Endothelial cell of umbilical vein (primary cell): Measurements from ENCODE around the gene PRKG1. TPM values are rescaled to one million over a fixed set of nuclear protein-coding genes. Genes with fewer than 3 reads are reported as not detected.

Experiments
- BruUV-seq: library from RNA; stranded (reverse); fragments of 400-500 nt; replicated peaks from 2 replicates; lab custom pipeline; 2021; lab: Mats Ljungman, UMichigan
- CTCF ChIA-PET: fragments of 300-600, 350-600 bp; sonication (Branson Sonifier 250); formaldehyde crosslinking; loops from one replicate; lab custom pipeline; 2021; ENCODE audit warnings: antibody characterized with exemption, inconsistent platforms; lab: Charles Lee
- POLR2A ChIA-PET: fragments of 300-600, 350-600 bp; sonication (Branson Sonifier 250); formaldehyde crosslinking; loops from one replicate; lab custom pipeline; 2021; ENCODE audit warnings: antibody characterized with exemption, inconsistent platforms; lab: Charles Lee
- DNase-seq: peaks from one replicate; pipeline ENCODE4 v3.0.0-alpha.2; 2011; ENCODE audit warnings: low read depth, low spot score
- FAIRE-seq: peaks from 2 replicates; lab custom pipeline; 2011; peaks lifted over from hg19 to GRCh38; lab: Jason Lieb, UNC
- H2AFZ ChIP-seq: 2 replicates; pipeline ENCODE4 v1.6.0; 2012; ENCODE audit warnings: low read depth, low read length, control low read depth, inconsistent platforms
- H3K27ac ChIP-seq: 2 replicates; pipeline ENCODE4 v1.5.1; 2011; ENCODE audit warnings: low read depth, mild to moderate bottlenecking, control low read depth, low read length, moderate library complexity; ENCODE audit not compliant: insufficient read depth
- H3K27me3 ChIP-seq, 2 experiments: 2 replicates each; pipeline versions ENCODE4 v1.6.0 to v1.6.1; 2011; ENCODE audit warnings: low read length in 2 of 2, mixed read lengths in 1 of 2; ENCODE audit not compliant: control insufficient read depth in 2 of 2, insufficient read depth in 2 of 2
- H3K36me3 ChIP-seq, 2 experiments: 2 replicates in 1 of 2; 3 replicates in 1 of 2; pipeline ENCODE4 v1.5.1; 2011; ENCODE audit warnings: low read length in 2 of 2, mild to moderate bottlenecking in 1 of 2, moderate library complexity in 1 of 2; ENCODE audit not compliant: control insufficient read depth in 2 of 2, insufficient read depth in 2 of 2; ENCODE audit errors: extremely low read depth in 1 of 2
- H3K4me1 ChIP-seq: 3 replicates; pipeline ENCODE4 v1.5.1; 2011; ENCODE audit warnings: mild to moderate bottlenecking, low read length; ENCODE audit not compliant: control insufficient read depth, insufficient read depth; ENCODE audit errors: extremely low read depth
- H3K4me2 ChIP-seq: 2 replicates; pipeline ENCODE4 v1.6.1; 2011; ENCODE audit warnings: low read length, control low read depth, mixed read lengths; ENCODE audit not compliant: insufficient read depth
- H3K4me3 ChIP-seq, 3 experiments: fragments of 200-600 bp in 1 of 3; sonication (generic), shearing (Covaris generic) in 1 of 3; replicated peaks in 1 of 3; 2 replicates each; pipeline ENCODE4 v1.5.1; 2011 to 2016; ENCODE audit warnings: control low read depth in 3 of 3, low read length in 3 of 3, mild to moderate bottlenecking in 2 of 3, inconsistent platforms in 1 of 3, low read depth in 1 of 3, moderate library complexity in 1 of 3; ENCODE audit not compliant: insufficient read depth in 1 of 3
- H3K79me2 ChIP-seq: 2 replicates; pipeline ENCODE4 v1.6.0; 2012; ENCODE audit warnings: low read length, inconsistent platforms; ENCODE audit not compliant: control insufficient read depth, insufficient read depth
- H3K9ac ChIP-seq: replicated peaks from 2 replicates; pipeline ENCODE3; 2011; ENCODE audit warnings: low read length, control low read depth; ENCODE audit not compliant: insufficient read depth; ENCODE audit errors: extremely low read depth
- H3K9me1 ChIP-seq: replicated peaks from 3 replicates; pipeline ENCODE4 v1.6.0; 2011; ENCODE audit warnings: mild to moderate bottlenecking, low read length; ENCODE audit not compliant: control insufficient read depth, insufficient read depth; ENCODE audit errors: extremely low read depth
- H3K9me3 ChIP-seq: replicated peaks from 2 replicates; pipeline ENCODE4 v1.5.1; 2012; ENCODE audit warnings: low read length, inconsistent platforms; ENCODE audit not compliant: control insufficient read depth, insufficient read depth
- H4K20me1 ChIP-seq: replicated peaks from 2 replicates; pipeline ENCODE3; 2011; ENCODE audit warnings: mild to moderate bottlenecking, low read length; ENCODE audit not compliant: control insufficient read depth, insufficient read depth; ENCODE audit errors: extremely low read depth
- EZH2 ChIP-seq: IDR thresholded peaks from 2 replicates; pipeline ENCODE4 v1.6.1; 2012; ENCODE audit warnings: borderline replicate concordance, low read depth, mild to moderate bottlenecking, moderate library complexity, low read length, inconsistent platforms; ENCODE audit not compliant: severe bottlenecking
- FOS ChIP-seq: IDR thresholded peaks from 2 replicates; pipeline ENCODE4 v1.6.1; 2011; ENCODE audit warnings: mild to moderate bottlenecking, low read length, moderate library complexity, borderline replicate concordance; ENCODE audit not compliant: insufficient read depth
- GATA2 ChIP-seq: IDR thresholded peaks from 2 replicates; pipeline ENCODE4 v1.7.0; 2011; ENCODE audit warnings: low read depth, mild to moderate bottlenecking, moderate library complexity, mixed read lengths, low read length; ENCODE audit not compliant: insufficient read length, insufficient read depth
- JUN ChIP-seq: IDR thresholded peaks from 2 replicates; pipeline ENCODE4 v1.6.1; 2011; ENCODE audit warnings: borderline replicate concordance, low read depth; ENCODE audit not compliant: insufficient read length, insufficient read depth
- MYC ChIP-seq: IDR thresholded peaks from one replicate; pipeline ENCODE4 v1.6.1; 2011; ENCODE audit warnings: mild to moderate bottlenecking, low read depth, low read length
- POLR2A ChIP-seq: IDR thresholded peaks from 2 replicates; pipeline ENCODE4 v1.6.1; 2012; ENCODE audit warnings: low read depth, mild to moderate bottlenecking, control low read depth, low read length
- POLR2AphosphoS5 ChIP-seq: IDR thresholded peaks from 2 replicates; pipeline ENCODE4 v1.6.1; 2012; ENCODE audit warnings: low read depth, mild to moderate bottlenecking, control low read depth, low read length, moderate library complexity; ENCODE audit not compliant: insufficient read depth
- dilution Hi-C: fragments of 300-500 bp; cut with MboI; formaldehyde crosslinking; loops from one replicate; pipeline ENCODE4 v1.15.0; 2019; ENCODE audit warnings: low sequenced_read_pairs; ENCODE audit not compliant: extremely low pct_ligation_motif_present
- intact Hi-C: fragments of 100-400 bp; cut with micrococcal nuclease; formaldehyde crosslinking; loops from one replicate; pipeline ENCODE4 v1.10.0; 2022
- polyA plus RNA-seq, 4 experiments: library from polyadenylated mRNA; depleted of rRNA in 3 of 4; stranded (reverse) in 3 of 4; unstranded in 1 of 4; fragments of >200 nt; gene quantifications; 2 replicates each; pipeline versions ENCODE4 v1.2.1 to v1.2.3, GENCODE V29; 2011 to 2012; ENCODE audit warnings: missing spikeins in 1 of 4
- total RNA-seq: library from RNA; stranded (reverse); gene quantifications from 2 replicates; pipeline ENCODE4 v1.2.3, GENCODE V29; 2021
- TF ChIP-seq, protein P1 (sequence below), 2 donors: IDR thresholded peaks; 1 replicate in 1 of 2; 2 replicates in 1 of 2; pipeline ENCODE4 v1.5.1; 2011; ENCODE audit warnings: low read length in 2 of 2, mild to moderate bottlenecking in 2 of 2, moderate library complexity in 2 of 2, control low read depth in 1 of 2, inconsistent platforms in 1 of 2, low read depth in 1 of 2; ENCODE audit not compliant: insufficient read depth in 1 of 2; ENCODE audit errors: extremely low read depth in 1 of 2
- TF ChIP-seq, protein P2 (sequence below): IDR thresholded peaks from 2 replicates; pipeline ENCODE4 v1.6.1; 2011; ENCODE audit not compliant: insufficient read depth, insufficient read length

The PRKG1 gene
- total and polyA plus RNA-seq, 2 donors (not counting 3 experiments of a cell fraction or from before 2014, with no cell fraction given): 0.01 to 0.18 TPM

DNA sequence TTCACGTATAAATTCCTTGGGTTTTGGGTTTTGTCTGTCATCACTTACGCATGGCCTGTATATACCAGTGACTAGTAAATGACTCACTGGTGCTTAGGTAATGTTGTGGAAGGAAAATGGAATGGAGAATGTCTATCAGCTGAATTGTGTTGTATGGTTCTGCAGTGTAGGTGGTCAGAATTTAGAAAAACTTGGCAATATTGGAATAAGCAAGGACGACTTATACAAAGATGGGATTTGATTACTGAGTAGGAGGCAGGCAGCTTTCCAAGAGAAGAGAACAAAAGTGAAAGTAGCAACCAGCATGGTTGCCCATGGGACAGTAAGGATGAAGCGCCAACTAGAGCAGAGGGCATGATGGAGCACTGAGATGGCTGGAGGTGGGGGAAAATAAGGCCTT is 793.7 kb downstream of the PRKG1 start:
- Histone ChIP-seq H3K9me1 (no peaks in the 10 kb centered on the region), H3K9ac (no peak overlapping the region), H3K27ac (no peak overlapping the region), H3K27me3 (no peaks in the 10 kb centered on the region), H3K79me2 (no peaks in the 10 kb centered on the region), H3K4me2 (no peak overlapping the region), H3K4me3 (no peak overlapping the region), H3K36me3 (no peaks in the 10 kb centered on the region), H4K20me1 (no peaks in the 10 kb centered on the region), H2AFZ (no peak overlapping the region), H3K9me3 (no peaks in the 10 kb centered on the region), H3K4me1 (no peaks in the 10 kb centered on the region)
- TF ChIP-seq GATA2 (no peak), EZH2 (no peak), JUN (no peak), FOS (peak; percentile 5), POLR2A (no peak), POLR2AphosphoS5 (no peak)
- TF ChIP-seq, protein P1, sequence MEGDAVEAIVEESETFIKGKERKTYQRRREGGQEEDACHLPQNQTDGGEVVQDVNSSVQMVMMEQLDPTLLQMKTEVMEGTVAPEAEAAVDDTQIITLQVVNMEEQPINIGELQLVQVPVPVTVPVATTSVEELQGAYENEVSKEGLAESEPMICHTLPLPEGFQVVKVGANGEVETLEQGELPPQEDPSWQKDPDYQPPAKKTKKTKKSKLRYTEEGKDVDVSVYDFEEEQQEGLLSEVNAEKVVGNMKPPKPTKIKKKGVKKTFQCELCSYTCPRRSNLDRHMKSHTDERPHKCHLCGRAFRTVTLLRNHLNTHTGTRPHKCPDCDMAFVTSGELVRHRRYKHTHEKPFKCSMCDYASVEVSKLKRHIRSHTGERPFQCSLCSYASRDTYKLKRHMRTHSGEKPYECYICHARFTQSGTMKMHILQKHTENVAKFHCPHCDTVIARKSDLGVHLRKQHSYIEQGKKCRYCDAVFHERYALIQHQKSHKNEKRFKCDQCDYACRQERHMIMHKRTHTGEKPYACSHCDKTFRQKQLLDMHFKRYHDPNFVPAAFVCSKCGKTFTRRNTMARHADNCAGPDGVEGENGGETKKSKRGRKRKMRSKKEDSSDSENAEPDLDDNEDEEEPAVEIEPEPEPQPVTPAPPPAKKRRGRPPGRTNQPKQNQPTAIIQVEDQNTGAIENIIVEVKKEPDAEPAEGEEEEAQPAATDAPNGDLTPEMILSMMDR (IDR thresholded peaks at IDR 0.05; ENCODE audit: extremely low read depth in 1 of 2, insufficient read depth in 1 of 2, low read depth in 1 of 2, low read length in 2 of 2): no peak
- dilution Hi-C loops (no loop called here), intact Hi-C loops (no loop called here)
- FAIRE-seq: no peak
- ChIA-PET CTCF (no interaction called here), POLR2A (no interaction called here)
- no TSS peak for BruUV-seq
- DNase-seq: no peak

DNA sequence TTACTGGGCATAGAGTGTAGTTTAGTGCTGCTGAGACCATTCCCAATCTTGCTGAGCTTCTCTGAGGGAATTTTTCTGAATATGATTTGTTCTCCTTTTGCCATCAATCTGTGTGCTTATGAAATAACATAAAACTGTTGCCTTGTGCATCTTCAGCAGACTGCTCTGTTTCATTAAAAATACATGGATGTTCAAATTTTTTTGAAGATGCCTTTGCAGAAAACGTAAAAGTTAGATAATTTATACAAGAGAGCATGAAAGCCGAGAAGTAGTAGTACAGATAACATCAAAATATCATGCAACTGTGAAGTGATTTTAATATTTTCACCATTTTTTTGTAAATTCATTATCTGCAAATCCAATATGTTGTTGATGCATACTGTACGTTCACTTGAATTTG is 799.8 kb downstream of the PRKG1 start:
- no peak overlapping the region for H3K4me3 ChIP-seq
- POLR2A ChIA-PET: no interaction called here
- dilution Hi-C loops: no loop called here
- no peak overlapping the region for H2AFZ ChIP-seq
- TF ChIP-seq POLR2AphosphoS5 (no peak), POLR2A (no peak), GATA2 (no peak), EZH2 (no peak), JUN (no peak), MYC (no peak), FOS (no peak)
- TF ChIP-seq, protein P2, sequence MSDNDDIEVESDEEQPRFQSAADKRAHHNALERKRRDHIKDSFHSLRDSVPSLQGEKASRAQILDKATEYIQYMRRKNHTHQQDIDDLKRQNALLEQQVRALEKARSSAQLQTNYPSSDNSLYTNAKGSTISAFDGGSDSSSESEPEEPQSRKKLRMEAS: no peak
- TF ChIP-seq, protein P1 (IDR thresholded peaks at IDR 0.05; ENCODE audit: extremely low read depth in 1 of 2, insufficient read depth in 1 of 2, low read depth in 1 of 2, low read length in 2 of 2): no peak
- H4K20me1 ChIP-seq: no peaks in the 10 kb centered on the region
- DNase-seq (no peak), FAIRE-seq (no peak)
- no TSS peak for BruUV-seq
- H3K9me1 ChIP-seq: no peaks in the 10 kb centered on the region
- intact Hi-C loops: no loop called here
- H3K4me2 ChIP-seq: no peak overlapping the region
- H3K9ac ChIP-seq: no peak overlapping the region
- H3K27me3 ChIP-seq: no peaks in the 10 kb centered on the region
- H3K79me2 ChIP-seq: no peaks in the 10 kb centered on the region
- no peak overlapping the region for H3K27ac ChIP-seq
- no peaks in the 10 kb centered on the region for H3K36me3 ChIP-seq
- no peaks in the 10 kb centered on the region for H3K4me1 ChIP-seq
- no peaks in the 10 kb centered on the region for H3K9me3 ChIP-seq
- CTCF ChIA-PET: no interaction called here
